ENCODE data around the gene PIGU.

Gene PIGU

GRCh38 chr20:34701405-34702085 is 24.7 kb upstream of the PIGU start:
- Histone ChIP-seq H3K9ac (ENCODE audit: low read length) (no peak overlapping the region), H4K20me1 (ENCODE audit: low read depth, low read length) (no peaks in the 10 kb centered on the region), H3K27ac (ENCODE audit: low read depth, low read length) (no peak overlapping the region), H3K27me3 (ENCODE audit: low read length) (no peaks in the 10 kb centered on the region), H3K9me2 (replicated peaks; ENCODE audit: insufficient read depth, low read length) (no peaks in the 10 kb centered on the region), H3K79me2 (ENCODE audit: insufficient read depth, low read length) (no peaks in the 10 kb centered on the region), H3F3A (ENCODE audit: insufficient read depth) (peaks cover 4% of the 10 kb centered on the region; the same call in 1 of the 2 replicates), H2AFZ (ENCODE audit: low read depth, low read length, severe bottlenecking) (no peak overlapping the region), H3K4me2 (ENCODE audit: low read depth, low read length, poor library complexity, severe bottlenecking) (no peak overlapping the region), H3K4me3 (ENCODE audit: insufficient read depth, low read length, poor library complexity, severe bottlenecking) (no peak overlapping the region), H3K36me3 (ENCODE audit: low read length) (no peaks in the 10 kb centered on the region), H3K9me3 (ENCODE audit: insufficient read depth, low read length) (no peaks in the 10 kb centered on the region)
- no peak for TF ChIP-seq EZH2phosphoT487 (conservative IDR thresholded peaks at IDR 0.05; ENCODE audit: low read length)
- no peak for TF ChIP-seq CTCF (IDR thresholded peaks at IDR 0.05; ENCODE audit: insufficient read depth, low read length, poor library complexity, severe bottlenecking)

GRCh38 chr20:34693414-34693813 is 16.5 kb upstream of the PIGU start:
- Histone ChIP-seq H3K79me2 (ENCODE audit: insufficient read depth, low read length) (no peaks in the 10 kb centered on the region), H4K20me1 (ENCODE audit: low read depth, low read length) (no peaks in the 10 kb centered on the region), H3F3A (ENCODE audit: insufficient read depth) (no peaks in the 10 kb centered on the region), H3K36me3 (ENCODE audit: low read length) (no peaks in the 10 kb centered on the region), H3K4me2 (ENCODE audit: low read depth, low read length, poor library complexity, severe bottlenecking) (no peak overlapping the region), H3K9me3 (ENCODE audit: insufficient read depth, low read length) (no peaks in the 10 kb centered on the region), H3K27me3 (ENCODE audit: low read length) (no peaks in the 10 kb centered on the region), H3K9ac (ENCODE audit: low read length) (no peak overlapping the region), H2AFZ (ENCODE audit: low read depth, low read length, severe bottlenecking) (no peak overlapping the region), H3K9me2 (replicated peaks; ENCODE audit: insufficient read depth, low read length) (no peaks in the 10 kb centered on the region), H3K4me3 (ENCODE audit: insufficient read depth, low read length, poor library complexity, severe bottlenecking) (no peak overlapping the region), H3K27ac (ENCODE audit: low read depth, low read length) (no peak overlapping the region)
- TF ChIP-seq CTCF (IDR thresholded peaks at IDR 0.05; ENCODE audit: insufficient read depth, low read length, poor library complexity, severe bottlenecking) (no peak), EZH2phosphoT487 (conservative IDR thresholded peaks at IDR 0.05; ENCODE audit: low read length) (no peak)

- no peaks in the 10 kb centered on the region for H3K36me3 ChIP-seq (ENCODE audit: low read length)
- H3K27me3 ChIP-seq (ENCODE audit: low read length), result no peaks in the 10 kb centered on the region
- H3K9ac ChIP-seq (ENCODE audit: low read length), result no peak overlapping the region
- TF ChIP-seq EZH2phosphoT487 (conservative IDR thresholded peaks at IDR 0.05; ENCODE audit: low read length) (no peak), CTCF (IDR thresholded peaks at IDR 0.05; ENCODE audit: insufficient read depth, low read length, poor library complexity, severe bottlenecking) (no peak)
- no peak overlapping the region for H2AFZ ChIP-seq (ENCODE audit: low read depth, low read length, severe bottlenecking)
- H3K9me3 ChIP-seq (ENCODE audit: insufficient read depth, low read length), result no peaks in the 10 kb centered on the region
- H3K4me2 ChIP-seq (ENCODE audit: low read depth, low read length, poor library complexity, severe bottlenecking), result no peak overlapping the region
- no peaks in the 10 kb centered on the region for H3K9me2 ChIP-seq (replicated peaks; ENCODE audit: insufficient read depth, low read length)
- no peak overlapping the region for H3K27ac ChIP-seq (ENCODE audit: low read depth, low read length)
- H3F3A ChIP-seq (ENCODE audit: insufficient read depth), result no peaks in the 10 kb centered on the region
- H3K4me3 ChIP-seq (ENCODE audit: insufficient read depth, low read length, poor library complexity, severe bottlenecking), result no peak overlapping the region
- no peaks in the 10 kb centered on the region for H4K20me1 ChIP-seq (ENCODE audit: low read depth, low read length)
- no peaks in the 10 kb centered on the region for H3K79me2 ChIP-seq (ENCODE audit: insufficient read depth, low read length)
These were observed 14.9 kb upstream of the PIGU start for GRCh38 chr20:34691838-34692237.
